Upper lobe of left lung (tissue), 6 donors: Measurements from ENCODE around the gene IL6. TPM values are rescaled to one million over a fixed set of nuclear protein-coding genes. Genes with fewer than 3 reads are reported as not detected.
"Not testable (repeated sequence)": the region's sequence is repeated elsewhere in the genome, so short reads cannot be mapped to it uniquely, and the experiment has no call there.

Experiments used
- ATAC-seq, 2 donors: fragments of 200-7000 bp; cut with Tn5 transposase; one replicate each; pipeline ENCODE4 v1.9.1; 2022; ENCODE audit warnings: mild to moderate bottlenecking in 2 of 2, moderate library complexity in 2 of 2; ENCODE audit not compliant: low FRiP score in 2 of 2
- DNase-seq, 2 donors: peaks; one replicate each; pipeline ENCODE4 v3.0.0-alpha.2; 2019 to 2020
- H3K27ac ChIP-seq, 4 donors: fragments of 200-600 bp; sonication (generic); one replicate each; pipeline ENCODE4 v1.5.1; 2016 to 2019
- H3K27me3 ChIP-seq, 4 donors: fragments of 200-600 bp; sonication (generic); one replicate each; pipeline ENCODE4 v1.5.1; 2017 to 2019
- H3K36me3 ChIP-seq, 4 donors: fragments of 200-600 bp; sonication (generic); one replicate each; pipeline ENCODE4 v1.5.1; 2016 to 2019
- H3K4me1 ChIP-seq, 4 donors: fragments of 200-600 bp; sonication (generic); one replicate each; pipeline ENCODE4 v1.5.1; 2018 to 2019
- H3K4me3 ChIP-seq, 4 donors: fragments of 200-600 bp; sonication (generic); one replicate each; pipeline ENCODE4 v1.5.1; 2017 to 2019; ENCODE audit warnings: mild to moderate bottlenecking in 2 of 4, moderate library complexity in 1 of 4
- H3K9me3 ChIP-seq, 4 donors: fragments of 200-600 bp; sonication (generic); one replicate each; pipeline ENCODE4 v1.5.1; 2018 to 2019
- CTCF ChIP-seq, 6 experiments: fragments of 450-650 bp in 4 of 6; fragments of 200-600 bp in 2 of 6; sonication (generic) in 2 of 6; IDR thresholded peaks; one replicate each; pipeline ENCODE4 v1.5.1; 2016 to 2019; ENCODE audit warnings: antibody characterized with exemption in 6 of 6
- EP300 ChIP-seq, 4 donors: sonication (generic); formaldehyde crosslinking; IDR thresholded peaks; one replicate each; pipeline ENCODE4 v1.5.1; 2017; ENCODE audit warnings: antibody characterized with exemption in 4 of 4, control low read depth in 2 of 4
- POLR2A ChIP-seq, 4 donors: fragments of 450-650 bp; IDR thresholded peaks; one replicate each; pipeline ENCODE4 v1.5.1; 2016 to 2017; ENCODE audit warnings: antibody characterized with exemption in 4 of 4, mild to moderate bottlenecking in 2 of 4
- POLR2AphosphoS5 ChIP-seq, 2 donors: sonication (generic); formaldehyde crosslinking; IDR thresholded peaks; one replicate each; pipeline ENCODE4 v1.5.1; 2017; ENCODE audit warnings: antibody characterized with exemption in 2 of 2
- WGBS, 2 donors: methylation state at CpG; one replicate each; pipeline ENCODE4 v1.1.5; 2017 to 2018; 5-methylcytosine and 5-hydroxymethylcytosine counted together
- total RNA-seq, 6 donors: library from RNA; depleted of rRNA in 4 of 6; stranded (reverse); fragments of >200 nt in 4 of 6; gene quantifications; one replicate each; pipeline versions ENCODE4 v1.1.0 to v1.2.1, GENCODE V29; 2016 to 2021
- donor health status: DM: no; HTN: no; CAD: no; lungs with moderate emphysema.
- donor health status: DM: no; HTN: yes; CAD: no; lungs with severe emphysema.

IL6 gene
- total RNA-seq, 6 donors from 2014 or later = 1.6 to 16.6 (median 6.8) TPM

DNA sequence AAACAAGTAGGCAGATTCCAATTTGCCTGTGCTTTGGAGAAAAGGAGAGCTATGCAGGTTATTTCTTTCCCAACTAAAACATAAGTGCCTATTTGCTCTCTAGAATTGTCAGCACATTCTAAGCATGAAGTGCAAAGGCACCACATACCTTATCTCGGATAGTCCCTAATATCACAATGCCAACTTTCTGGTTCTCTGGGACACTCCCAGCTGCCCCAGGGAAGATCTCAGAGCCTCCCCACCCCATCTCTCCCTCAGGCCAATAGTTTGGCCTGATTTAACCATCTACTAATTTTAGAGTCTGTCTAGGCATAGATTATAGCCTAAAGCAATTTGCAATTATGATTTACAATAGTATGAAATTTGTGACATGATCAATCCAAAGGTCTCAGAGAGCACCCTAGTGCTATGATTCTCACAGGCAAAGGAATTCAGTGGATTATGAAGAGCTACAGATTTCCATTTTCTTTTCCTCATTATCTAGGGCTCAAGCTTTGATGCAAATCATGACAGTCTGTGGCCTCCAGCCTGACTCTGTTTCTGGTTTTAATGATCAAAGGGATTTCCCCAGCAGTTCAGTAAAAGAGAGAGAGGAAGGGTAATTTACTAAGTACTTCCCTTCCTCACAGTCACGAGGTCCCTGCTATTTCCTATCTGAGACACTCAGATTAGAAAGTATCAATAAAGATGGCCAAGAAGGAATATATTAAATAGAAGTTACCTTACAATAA is 29.0 kb upstream of the IL6 start:
- H3K36me3 ChIP-seq = no peaks in the 10 kb centered on the region
- H3K4me1 ChIP-seq = peaks cover 14 to 29% (median 18%) of the 10 kb centered on the region in 4 donors
- TF ChIP-seq EP300 (IDR thresholded peaks at IDR 0.05) (no peak), POLR2A (IDR thresholded peaks at IDR 0.05) (no peak), CTCF (IDR thresholded peaks at IDR 0.05) (no peak), POLR2AphosphoS5 (IDR thresholded peaks at IDR 0.05) (no peak)
- no peak overlapping the region for H3K4me3 ChIP-seq
- no peak overlapping the region for H3K27ac ChIP-seq
- ATAC-seq (no peak), DNase-seq (no peak)
- WGBS, 2 donors = 37 to 47% methylated on average over 2 of the region's 2 CpGs
- no peaks in the 10 kb centered on the region for H3K9me3 ChIP-seq
- no peaks in the 10 kb centered on the region for H3K27me3 ChIP-seq

GRCh38 chr7:22698767-22699166 is 28.2 kb upstream of the IL6 start:
- WGBS, 2 donors = 65 to 75% methylated on average over 6 of the region's 6 CpGs

GRCh38 chr7:22700559-22701002 is 26.4 kb upstream of the IL6 start:
- no peaks in the 10 kb centered on the region for H3K36me3 ChIP-seq
- ATAC-seq (no peak), DNase-seq (no peak)
- H3K4me1 ChIP-seq = peaks cover 14 to 29% (median 18%) of the 10 kb centered on the region in 4 donors
- 35 to 53% methylated on average over 1 of the region's 1 CpG for WGBS, 2 donors
- H3K27ac ChIP-seq = no peak overlapping the region
- no peak overlapping the region for H3K4me3 ChIP-seq
- no peak for TF ChIP-seq EP300 (IDR thresholded peaks at IDR 0.05)
- TF ChIP-seq POLR2A (IDR thresholded peaks at IDR 0.05) = no peak
- no peak for TF ChIP-seq CTCF (IDR thresholded peaks at IDR 0.05)
- TF ChIP-seq POLR2AphosphoS5 (IDR thresholded peaks at IDR 0.05) = no peak
- H3K9me3 ChIP-seq = no peaks in the 10 kb centered on the region
- H3K27me3 ChIP-seq = no peaks in the 10 kb centered on the region

More at GRCh38 chr7:22698767-22699166, 28.2 kb upstream of the IL6 start:
- no peak for ATAC-seq
- Histone ChIP-seq H3K36me3 (no peaks in the 10 kb centered on the region), H3K27ac (no peak overlapping the region), H3K27me3 (no peaks in the 10 kb centered on the region), H3K4me3 (no peak overlapping the region), H3K9me3 (no peaks in the 10 kb centered on the region), H3K4me1 (peaks cover 14 to 29% (median 18%) of the 10 kb centered on the region in 4 donors)
- DNase-seq = no peak
- no peak for TF ChIP-seq CTCF (IDR thresholded peaks at IDR 0.05)
- TF ChIP-seq POLR2A (IDR thresholded peaks at IDR 0.05) = no peak

- Histone ChIP-seq H3K27ac (no peak overlapping the region), H3K4me3 (no peak overlapping the region)
- 97% methylated on average over 4 of the region's 4 CpGs for WGBS, 2 donors
Observed at GRCh38 chr7:22702516-22702915, 24.5 kb upstream of the IL6 start.

DNA sequence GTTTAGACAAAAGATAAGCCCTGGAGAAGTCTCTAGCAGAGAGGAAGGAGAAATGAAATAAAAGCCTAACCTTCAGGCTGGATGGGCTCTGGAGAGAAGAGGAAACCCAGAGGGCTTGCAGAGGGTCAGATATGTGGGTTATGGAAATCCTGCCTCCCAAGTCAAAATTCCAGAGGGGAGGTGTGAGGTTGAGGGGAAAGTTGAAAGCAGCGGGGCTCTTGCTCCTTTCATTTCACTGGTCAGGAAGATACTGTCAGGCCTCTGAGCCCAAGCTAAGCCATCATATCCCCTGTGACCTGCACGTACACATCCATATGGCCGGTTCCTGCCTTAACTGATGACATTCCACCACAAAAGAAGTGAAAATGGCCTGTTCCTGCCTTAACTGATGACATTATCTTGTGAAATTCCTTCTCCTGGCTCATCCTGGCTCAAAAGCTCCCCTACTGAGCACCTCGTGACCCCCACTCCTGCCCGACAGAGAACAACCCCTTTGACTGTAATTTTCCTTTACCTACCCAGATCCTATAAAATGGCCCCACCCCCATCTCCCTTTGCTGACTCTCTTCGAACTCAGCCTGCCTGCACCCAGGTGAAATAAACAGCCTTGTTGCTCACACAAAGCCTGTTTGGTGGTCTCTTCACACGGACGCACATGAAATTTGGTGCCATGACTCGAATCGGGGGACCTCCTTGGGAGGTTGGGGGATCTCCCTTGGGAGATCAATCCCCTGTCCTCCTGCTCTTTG is 23.7 kb upstream of the IL6 start:
- not testable (repeated sequence) for H3K9me3 ChIP-seq, H3K36me3 ChIP-seq, DNase-seq, H3K27me3 ChIP-seq, H3K4me3 ChIP-seq, H3K27ac ChIP-seq, ATAC-seq
- WGBS, 2 donors = 88 to 92% methylated on average over 8 of the region's 10 CpGs
- peaks cover 9 to 17% (median 13%) of the 10 kb centered on the region in 4 donors for H3K4me1 ChIP-seq

More at GRCh38 chr7:22702516-22702915, 24.5 kb upstream of the IL6 start:
- no peak for DNase-seq
- TF ChIP-seq EP300 (IDR thresholded peaks at IDR 0.05) (no peak), POLR2A (IDR thresholded peaks at IDR 0.05) (no peak), POLR2AphosphoS5 (IDR thresholded peaks at IDR 0.05) (no peak), CTCF (IDR thresholded peaks at IDR 0.05) (no peak)
- H3K9me3 ChIP-seq = no peaks in the 10 kb centered on the region
- no peaks in the 10 kb centered on the region for H3K36me3 ChIP-seq
- no peaks in the 10 kb centered on the region for H3K27me3 ChIP-seq
- ATAC-seq = no peak
- H3K4me1 ChIP-seq = peaks cover 9 to 24% (median 16%) of the 10 kb centered on the region in 4 donors

GRCh38 chr7:22703978-22704610 is 22.9 kb upstream of the IL6 start:
- ATAC-seq = not testable (repeated sequence)
- WGBS, 2 donors = 88 to 90% methylated on average over 17 of the region's 17 CpGs

GRCh38 chr7:22704722-22705121 is 22.3 kb upstream of the IL6 start:
- 89 to 92% methylated on average over 6 of the region's 6 CpGs for WGBS, 2 donors
- H3K27ac ChIP-seq, DNase-seq, H3K36me3 ChIP-seq, H3K9me3 ChIP-seq, H3K4me3 ChIP-seq, H3K27me3 ChIP-seq, ATAC-seq: not testable (repeated sequence)
- peaks cover 7 to 13% (median 9%) of the 10 kb centered on the region in 4 donors for H3K4me1 ChIP-seq

More at GRCh38 chr7:22703978-22704610, 22.9 kb upstream of the IL6 start:
- H3K4me3 ChIP-seq, H3K27me3 ChIP-seq, H3K36me3 ChIP-seq, H3K9me3 ChIP-seq, DNase-seq, H3K27ac ChIP-seq: not testable (repeated sequence)
- peaks cover 7 to 14% (median 9%) of the 10 kb centered on the region in 4 donors for H3K4me1 ChIP-seq
